HG03045 (cell line): ENCODE results near the gene IGSF1.
"Not testable (repeated sequence)": the region's sequence is repeated elsewhere in the genome, so short reads cannot be mapped to it uniquely, and the experiment has no call there.

ENCODE experiments used
- ATAC-seq: cut with Tn5 transposase; IDR thresholded peaks from one replicate; pipeline ENCODE4 v1.9.1; 2021; ENCODE audit warnings: mild to moderate bottlenecking, moderate library complexity; ENCODE audit not compliant: unreplicated experiment

The IGSF1 gene

DNA sequence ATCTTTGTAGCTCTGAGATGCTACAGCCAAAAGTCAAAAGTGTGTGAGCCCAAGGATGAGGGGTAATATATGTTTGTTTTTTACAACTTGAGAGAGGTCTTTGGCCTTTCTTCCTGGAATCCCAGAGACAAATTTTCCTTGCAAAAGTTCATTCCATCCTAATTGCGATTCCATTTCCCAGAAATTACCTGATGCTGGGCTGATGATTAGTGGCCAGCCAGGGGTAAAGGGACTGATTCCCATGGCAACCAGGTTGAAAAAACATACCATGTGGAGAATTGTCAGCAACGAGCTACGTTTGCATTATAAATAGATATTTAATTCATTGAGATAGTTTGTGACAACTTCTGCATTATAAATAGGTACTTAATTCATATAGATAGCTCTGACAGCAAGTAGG is 17.8 kb downstream of the IGSF1 start:
- no peak for ATAC-seq

DNA sequence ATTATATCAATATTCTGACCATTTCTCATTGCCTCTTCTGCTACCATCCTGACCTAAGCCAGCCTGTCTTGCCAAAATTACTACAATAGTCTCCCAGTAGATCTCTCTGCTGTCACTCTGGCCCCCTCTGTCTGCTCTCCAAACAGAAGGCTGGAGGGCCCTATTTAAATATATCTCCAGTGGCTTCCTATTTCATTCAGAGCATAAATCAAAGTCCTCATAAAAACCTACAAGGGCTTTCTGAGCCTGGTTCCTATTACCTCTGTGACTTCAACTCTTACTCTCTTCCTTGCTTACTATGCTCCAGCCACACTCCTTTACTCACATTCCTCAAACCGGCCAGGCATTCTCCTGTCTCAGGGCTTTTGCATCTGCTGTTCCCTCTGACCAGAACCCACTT is 19.0 kb downstream of the IGSF1 start:
- no peak for ATAC-seq

DNA sequence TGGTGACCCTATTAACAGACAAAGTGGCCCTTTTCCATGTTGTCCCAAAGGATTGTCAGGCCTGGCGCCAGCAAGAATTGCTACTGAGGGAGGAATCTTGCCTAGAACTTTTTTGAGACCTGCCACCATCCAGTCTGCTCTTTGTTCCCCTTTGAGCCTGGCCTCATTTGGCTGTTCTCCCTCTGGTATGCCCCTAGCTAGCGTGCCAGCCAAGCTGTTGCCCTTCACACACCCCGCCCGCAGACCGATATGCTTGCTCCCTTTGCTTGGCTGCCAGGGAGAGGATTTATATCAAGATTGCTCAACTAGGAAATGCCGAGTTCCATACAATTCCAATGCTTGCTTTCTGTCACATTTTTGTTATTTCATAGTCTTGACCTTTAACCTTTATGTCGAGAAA is 24.4 kb downstream of the IGSF1 start:
- no peak for ATAC-seq

DNA sequence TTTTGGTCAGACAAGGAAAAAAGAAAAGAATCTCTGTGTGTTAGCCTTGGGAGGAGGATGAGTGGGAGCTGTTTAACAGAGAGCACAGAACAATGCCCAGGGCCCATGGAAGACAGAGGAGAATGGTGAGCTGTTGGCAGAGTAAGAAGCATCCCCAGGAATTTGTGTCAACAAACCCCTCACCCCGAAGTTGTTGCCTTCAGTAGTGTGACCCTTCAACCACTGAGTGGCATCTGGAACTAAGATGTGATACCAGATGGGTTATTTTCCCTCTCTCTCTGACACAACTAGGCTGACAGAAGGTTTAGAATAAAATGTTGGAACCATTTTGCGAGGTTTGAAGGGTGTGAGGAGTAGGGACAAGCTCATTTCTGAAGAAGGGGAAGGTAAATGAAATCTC is 25.1 kb downstream of the IGSF1 start:
- no peak for ATAC-seq

DNA sequence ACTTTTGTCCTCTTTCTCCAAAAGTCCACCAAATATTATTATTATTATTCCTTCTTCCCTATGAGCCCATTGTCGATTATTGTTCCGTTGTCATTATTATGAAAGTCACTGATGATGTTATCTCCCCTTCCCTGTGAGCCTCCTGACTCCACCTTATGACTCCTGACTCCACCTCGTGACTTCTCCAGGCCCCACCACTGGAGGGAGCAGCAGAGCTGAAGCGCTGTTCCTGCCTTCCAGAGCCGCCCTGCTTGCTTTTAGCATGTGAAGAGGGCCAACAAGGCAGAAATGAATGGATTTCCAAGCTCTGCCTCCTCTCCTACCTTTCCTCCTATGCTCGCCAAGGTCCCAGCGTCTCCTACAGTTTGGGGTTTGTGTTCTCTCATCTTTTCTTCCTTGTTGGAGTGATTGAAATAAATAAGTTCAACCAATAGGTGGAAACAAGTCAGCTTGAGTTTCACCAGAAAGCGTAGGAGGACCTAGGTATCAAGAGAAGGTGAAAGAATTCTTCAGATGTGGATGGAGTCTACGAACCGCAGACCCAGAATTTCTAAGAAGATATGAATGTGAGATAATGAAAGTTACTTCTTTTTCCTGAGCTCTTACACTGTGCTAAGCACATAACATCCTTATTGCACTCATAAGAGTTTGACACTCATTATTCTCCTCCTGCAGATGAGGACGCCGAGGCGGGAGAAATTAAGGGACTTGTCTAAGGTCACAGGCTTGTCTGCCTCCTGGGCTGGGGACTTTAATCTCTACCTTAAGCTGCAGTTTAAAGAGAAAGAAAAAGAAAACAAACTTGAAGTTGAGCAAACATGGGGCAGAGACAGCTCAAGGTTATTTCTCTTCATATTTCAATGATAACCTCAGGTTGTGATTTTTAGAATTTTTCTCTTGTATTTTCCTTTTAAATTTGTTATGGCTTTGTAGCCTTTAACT is 26.1 kb downstream of the IGSF1 start:
- no peak for ATAC-seq

DNA sequence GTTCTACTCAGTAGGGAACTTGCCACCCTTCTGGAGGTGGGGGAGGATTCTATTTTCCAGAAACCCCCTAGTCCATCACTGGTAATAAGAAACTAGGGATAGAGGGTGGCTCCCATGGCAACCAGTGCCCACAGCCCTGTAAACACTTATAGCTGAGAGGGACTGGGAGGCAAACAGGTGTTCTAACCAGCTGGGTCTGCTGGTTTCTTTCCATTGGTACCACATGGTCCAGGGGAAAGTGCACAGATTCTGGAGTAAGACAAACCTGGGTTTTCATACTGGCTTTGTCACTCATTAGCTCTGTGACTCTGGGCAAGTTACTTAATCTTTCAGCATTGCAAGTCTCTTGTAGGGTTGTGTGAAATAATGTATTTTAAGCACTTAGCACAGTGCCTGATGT is 26.9 kb downstream of the IGSF1 start:
- ATAC-seq = no peak

DNA sequence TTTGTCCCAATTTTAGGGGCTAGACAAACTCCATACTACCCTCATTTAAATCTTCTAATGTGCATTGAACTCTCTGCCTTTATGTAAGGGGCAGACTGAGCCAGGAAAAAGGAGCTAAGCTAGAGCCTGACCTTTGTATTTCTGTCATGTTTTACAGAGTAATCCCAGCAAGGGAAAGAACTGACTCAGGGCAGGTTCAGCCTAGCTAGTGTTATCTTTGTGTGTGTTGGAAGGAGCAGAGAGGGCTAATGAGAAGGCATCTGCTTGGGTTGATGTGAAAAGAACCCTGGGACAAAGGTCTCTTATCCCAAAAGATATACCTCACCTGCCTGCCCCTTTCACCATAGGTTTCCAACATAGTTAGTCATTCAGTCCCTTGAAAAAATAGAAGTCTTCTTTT is 31.7 kb downstream of the IGSF1 start:
- ATAC-seq = no peak

DNA sequence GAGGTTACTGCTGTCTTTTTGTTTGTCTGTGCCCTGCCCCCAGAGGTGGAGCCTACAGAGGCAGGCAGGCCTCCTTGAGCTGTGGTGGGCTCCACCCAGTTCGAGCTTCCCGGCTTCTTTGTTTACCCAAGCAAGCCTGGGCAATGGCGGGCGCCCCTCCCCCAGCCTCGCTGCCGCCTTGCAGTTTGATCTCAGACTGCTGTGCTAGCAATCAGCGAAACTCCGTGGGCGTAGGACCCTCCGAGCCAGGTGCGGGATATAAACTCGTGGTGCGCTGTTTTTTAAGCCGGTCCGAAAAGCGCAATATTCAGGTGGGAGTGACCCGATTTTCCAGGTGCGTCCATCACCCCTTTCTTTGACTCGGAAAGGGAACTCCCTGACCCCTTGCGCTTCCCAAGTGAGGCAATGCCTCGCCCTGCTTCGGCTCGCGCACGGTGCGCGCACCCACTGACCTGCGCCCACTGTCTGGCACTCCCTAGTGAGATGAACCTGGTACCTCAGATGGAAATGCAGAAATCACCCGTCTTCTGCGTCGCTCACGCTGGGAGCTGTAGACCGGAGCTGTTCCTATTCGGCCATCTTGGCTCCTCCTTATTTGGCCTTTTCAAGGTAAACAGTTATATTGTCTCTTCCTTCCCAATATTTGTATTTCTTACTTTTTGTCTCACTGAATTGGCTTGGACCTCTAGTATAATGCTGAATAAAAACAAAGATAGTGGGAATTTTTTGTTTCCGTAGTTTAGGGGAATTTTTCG is 37.9 kb downstream of the IGSF1 start:
- not testable (repeated sequence) for ATAC-seq

DNA sequence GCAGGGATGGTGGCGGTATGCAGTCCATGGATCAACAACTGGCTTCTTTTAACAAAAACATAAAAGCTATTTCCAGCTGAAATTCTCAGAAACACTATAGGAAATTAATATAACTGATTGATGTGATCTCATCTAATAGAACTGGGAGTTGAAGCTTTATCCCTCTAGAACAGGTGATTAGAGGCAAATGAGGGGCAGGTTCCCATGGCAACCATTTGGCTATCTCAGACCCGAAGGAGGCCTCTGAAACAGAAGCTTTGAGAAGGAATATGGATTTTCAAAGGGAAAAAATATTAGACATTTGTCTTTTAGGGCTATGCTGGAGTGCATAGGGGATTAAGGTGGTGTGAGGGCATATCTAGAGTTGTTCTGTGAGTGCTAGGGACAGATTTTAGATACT is 50.0 kb downstream of the IGSF1 start:
- no peak for ATAC-seq

DNA sequence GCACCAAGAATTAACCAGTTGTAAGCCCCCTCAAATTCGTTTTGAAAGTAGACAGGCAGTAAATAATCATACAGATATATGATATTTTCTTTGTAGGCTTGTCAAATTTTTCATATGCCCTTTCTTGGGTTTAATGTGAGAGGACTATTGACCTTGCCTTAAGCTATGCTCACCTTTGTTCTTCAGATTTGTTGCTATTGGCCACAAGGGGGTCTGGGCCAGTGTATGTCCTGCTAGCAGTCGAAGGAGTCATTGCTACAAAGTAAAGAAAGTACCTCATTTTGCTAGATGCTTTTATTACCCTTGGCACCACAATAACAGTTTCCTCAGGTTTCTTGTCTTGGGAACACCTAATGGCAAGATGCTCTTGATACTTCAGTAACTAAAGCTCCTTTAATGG is 51.7 kb downstream of the IGSF1 start:
- ATAC-seq = no peak

DNA sequence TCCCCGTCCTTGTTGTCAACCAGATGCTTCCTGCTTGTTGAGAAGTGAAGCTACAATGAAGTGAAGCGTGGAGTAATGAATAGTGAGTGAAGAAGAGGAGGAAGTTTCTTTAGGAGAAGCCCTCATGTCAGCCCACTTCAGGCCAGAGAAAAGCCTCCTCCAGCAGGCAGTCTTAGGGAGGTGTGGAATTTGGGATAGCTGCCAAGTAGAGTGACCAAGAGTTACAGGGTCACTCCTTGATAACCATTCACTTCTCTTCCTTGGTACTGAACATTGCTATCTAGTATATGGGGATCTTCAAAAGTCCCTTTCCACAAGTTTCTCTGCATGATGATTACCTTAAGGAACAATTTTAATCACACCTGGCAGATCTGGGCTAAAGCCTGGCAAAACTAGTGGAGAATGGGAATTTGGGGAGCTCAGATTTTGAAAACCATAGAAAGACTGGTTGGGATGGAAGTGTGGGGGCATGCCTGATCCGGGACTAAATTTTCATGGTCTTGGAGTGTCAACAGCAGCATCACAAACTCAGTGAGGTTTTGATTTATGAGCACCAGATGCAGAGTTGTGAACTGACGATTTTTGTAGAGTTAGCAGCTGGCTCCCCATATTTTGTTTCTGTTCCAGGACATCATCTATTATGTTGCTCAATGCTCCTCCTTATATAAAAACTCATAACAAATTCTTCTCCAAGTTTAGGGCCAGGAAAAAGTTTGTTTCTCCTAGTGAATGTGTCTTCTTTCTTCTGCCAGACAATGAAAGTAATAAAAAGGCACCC is 53.1 kb downstream of the IGSF1 start:
- ATAC-seq = no peak

DNA sequence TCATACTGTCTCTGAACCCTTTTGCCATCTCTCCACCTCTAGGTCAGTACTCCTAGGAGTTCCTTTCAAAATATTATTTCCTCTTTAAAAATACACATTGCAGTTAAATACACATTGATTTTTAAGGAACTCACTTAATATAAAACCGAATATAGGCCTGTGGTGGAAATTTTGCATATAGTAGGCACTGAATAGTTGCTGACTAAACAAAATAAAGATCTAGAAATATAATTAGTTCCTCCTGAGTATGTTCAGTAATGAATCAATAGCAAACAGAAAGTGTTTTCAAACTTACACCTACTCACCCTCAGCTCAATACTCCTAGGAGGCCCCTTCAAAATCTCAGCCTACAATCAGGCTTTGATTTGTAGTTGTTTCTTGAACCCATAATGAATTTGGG is 61.5 kb downstream of the IGSF1 start:
- ATAC-seq = no peak

DNA sequence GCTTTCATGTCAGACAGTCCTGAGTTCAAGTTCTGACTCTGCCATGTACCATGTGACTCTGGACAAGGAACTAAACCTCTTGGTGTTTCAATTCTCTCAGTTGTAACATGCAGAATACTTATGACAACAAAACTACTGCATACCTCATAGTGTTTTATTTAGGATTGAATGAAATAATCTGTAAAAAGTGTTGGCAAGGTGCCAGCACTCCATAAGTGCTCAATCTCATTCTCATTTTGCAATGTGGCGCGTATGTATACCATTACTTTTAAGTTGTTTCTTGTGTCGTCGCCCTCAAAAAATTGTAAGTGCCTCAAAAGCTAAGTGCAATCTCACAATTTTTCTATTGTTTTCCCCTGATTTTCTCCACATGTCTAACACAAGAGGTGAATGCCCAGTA is 62.5 kb downstream of the IGSF1 start:
- no peak for ATAC-seq

DNA sequence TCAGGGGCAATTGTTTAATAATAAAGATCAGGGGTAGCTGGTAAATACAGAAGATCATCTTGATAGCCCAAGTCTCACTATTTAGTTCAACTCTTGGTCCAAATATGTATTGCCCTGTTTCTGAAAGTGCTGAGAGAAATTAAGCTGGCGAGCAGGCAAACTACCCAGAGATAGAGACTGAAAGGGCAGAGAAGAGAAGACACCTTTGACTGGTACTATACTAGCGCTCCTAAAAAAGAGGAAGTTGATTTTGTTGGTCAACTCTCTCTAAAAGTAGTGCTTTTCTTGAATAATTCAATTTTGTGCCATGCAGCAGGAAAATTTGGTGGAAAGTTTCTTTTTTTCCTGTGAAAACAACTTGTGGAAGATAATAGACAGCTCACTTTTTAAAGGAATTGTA is 64.0 kb downstream of the IGSF1 start:
- ATAC-seq = no peak
